Activated CD8-positive, alpha-beta memory T cell treated with anti-CD3 and anti-CD28 coated beads for 4 hours (primary cell): ENCODE data around the gene CADPS.

Experiments used
- DNase-seq, 2 donors: peaks; one replicate each; pipeline ENCODE4 v3.0.0-alpha.2; 2020; ENCODE audit warnings: low read depth in 2 of 2

CADPS gene

DNA sequence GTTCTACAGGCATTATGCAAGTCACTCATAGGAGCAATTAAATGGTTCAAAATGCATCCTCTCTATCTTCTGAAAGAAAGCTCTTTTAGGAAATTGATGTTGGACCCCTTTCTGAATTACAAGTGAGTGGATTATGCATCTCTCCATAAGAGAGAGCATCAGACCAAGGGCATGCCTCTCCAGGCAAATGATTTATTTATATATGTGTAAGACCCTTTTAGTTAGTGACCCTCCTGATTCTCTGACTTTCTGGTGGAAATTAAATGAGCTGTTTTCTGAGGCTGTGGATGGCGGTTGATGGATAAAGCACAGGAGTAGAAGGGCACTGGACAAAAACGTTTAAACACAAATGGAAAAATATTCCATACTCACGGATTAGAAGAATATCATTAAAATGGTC lies 62.6 kb downstream of the CADPS start:
- DNase-seq: no peak

DNA sequence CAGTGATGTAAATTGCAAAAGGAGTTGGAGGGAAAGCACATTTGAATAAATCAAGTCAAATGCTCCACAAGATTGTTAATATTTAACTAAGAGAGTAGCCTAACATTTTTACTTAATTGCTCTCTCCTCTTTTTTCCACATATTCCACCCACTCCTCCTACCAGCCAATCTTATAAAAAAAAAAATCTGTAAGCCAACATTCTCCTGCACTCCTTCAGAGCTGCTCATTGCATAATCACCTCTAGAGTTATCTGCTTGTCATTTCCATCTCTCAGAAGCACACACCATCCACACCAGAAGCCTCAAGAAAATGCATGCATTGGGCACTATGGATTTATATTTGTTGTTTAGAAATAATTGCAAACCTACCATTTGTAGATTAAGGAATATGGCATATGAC lies 64.1 kb downstream of the CADPS start:
- no peak for DNase-seq

DNA sequence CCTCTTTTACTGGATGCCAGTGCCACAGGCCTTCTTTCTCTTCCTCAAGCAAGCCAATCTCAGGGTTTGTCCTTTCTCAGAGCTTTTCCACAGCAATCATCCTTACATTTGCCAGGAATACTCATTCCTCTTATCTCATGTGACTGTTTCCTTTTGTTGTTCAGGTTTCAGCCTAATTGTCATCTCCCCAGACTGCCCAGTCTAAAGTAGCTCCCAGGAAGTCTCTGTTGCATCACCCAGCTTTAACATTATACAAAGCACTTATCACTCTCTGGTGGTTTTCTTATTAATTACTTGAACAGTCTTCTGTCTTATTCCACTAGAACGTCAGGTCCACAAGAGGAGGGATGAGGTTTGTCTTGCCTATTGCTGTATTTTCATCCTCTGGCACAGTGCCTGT lies 65.8 kb downstream of the CADPS start:
- DNase-seq: no peak

DNA sequence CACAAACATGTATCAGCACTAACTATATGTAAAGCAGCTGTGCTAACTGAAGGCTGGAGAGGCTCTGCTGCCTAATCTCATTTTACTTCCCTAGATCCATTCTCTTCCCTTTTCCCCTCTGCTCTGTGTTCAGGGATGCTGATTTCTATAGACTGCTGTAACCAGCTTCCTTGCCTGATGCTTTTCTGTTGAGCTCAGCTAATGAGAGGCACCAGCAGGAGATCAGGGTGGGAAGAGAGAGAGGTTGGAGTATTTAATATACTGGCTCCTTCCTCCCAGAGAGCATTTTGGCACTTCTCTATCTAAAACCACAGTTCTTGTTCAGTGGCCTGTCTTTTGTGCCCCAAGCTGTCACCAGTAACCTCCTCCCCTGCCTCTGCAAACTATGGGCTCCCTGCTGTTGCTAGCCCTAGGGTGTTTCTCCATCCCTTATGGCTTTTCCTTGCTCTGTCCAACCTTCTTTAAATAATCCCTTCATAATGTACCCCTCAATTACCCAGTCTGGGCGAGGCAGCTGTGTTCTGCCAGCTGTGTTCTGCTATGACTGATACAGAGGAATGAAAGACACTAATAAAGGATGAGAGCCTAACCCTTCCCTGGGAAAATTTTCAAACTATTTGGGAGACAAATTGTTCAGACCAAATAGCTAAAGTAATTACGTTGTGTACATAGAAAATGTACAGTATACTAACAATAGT lies 69.5 kb downstream of the CADPS start:
- DNase-seq: no peak

DNA sequence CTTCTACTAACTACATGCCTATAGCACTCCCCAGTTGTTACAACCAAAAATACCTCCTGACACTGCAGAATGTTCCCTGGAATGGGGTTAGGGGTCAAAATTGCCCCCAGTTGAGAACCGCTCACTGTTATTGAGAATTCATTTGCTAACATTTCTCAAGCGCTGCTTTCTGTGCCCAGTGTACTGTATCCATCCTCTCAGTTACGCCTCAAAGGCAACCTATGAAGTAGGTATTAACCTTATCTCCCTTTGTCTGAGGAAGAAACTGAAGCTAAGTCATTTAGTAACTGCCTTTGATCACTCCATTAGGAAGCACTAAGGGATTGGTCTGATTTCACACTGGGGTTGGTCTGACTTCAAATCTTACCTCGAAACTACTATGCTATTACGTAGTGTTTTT lies 70.1 kb downstream of the CADPS start:
- no peak for DNase-seq

DNA sequence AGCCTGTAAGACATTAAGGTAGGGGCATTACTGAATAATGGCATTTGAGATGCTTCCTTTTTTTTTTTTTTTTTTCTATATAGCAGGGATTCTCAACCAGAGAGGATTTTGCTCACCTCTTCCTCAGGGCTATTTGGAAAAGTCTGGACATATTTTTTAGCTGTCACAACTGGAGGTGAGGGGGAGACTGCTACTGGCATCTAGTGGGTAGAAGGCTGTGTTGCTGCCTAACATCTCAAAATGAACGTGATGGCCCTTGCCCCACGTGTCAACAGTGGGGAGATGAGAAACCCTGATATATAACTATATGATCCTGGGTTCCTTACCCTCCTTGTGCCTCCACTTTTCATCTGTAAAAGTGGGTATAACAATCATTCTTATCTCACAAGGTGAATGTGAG lies 71.9 kb downstream of the CADPS start:
- DNase-seq: no peak

DNA sequence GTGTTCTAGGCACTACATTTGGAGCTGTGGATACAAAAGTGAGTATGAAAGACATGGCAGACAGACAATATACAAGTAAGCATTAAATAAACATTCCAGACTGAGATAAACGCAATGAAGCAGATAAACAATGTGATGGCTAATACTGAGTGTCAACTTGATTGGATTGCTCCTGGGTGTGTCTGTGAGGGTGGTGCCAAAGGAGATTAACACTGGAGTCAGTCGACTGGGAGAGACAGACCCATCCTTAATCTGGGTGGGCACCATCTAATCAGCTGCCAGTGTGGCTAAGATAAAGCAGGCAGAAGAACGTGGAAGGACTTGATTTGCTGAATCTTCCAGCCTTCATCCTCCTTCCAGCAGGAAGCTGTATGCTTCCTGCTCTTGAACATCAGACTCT lies 77.2 kb downstream of the CADPS start:
- DNase-seq: no peak

DNA sequence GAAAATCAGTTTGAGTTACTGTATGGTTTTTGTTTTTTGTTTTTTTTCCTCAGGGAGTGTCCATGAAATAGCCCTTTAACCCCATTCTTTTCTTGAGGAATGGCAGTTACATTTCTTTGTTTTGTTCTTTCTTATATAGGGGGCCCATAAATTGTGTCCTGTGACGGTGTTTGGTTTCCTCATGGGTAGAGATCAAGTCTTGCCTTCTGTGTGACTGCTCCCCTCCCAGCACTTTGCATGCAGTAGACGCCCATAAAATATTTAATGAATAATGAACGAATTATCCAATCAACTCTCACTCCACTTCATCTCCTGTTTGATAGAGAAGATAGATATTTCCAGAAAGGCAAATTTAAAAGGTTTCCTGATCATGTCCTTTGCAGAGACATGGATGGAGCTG lies 78.1 kb downstream of the CADPS start:
- DNase-seq: no peak

DNA sequence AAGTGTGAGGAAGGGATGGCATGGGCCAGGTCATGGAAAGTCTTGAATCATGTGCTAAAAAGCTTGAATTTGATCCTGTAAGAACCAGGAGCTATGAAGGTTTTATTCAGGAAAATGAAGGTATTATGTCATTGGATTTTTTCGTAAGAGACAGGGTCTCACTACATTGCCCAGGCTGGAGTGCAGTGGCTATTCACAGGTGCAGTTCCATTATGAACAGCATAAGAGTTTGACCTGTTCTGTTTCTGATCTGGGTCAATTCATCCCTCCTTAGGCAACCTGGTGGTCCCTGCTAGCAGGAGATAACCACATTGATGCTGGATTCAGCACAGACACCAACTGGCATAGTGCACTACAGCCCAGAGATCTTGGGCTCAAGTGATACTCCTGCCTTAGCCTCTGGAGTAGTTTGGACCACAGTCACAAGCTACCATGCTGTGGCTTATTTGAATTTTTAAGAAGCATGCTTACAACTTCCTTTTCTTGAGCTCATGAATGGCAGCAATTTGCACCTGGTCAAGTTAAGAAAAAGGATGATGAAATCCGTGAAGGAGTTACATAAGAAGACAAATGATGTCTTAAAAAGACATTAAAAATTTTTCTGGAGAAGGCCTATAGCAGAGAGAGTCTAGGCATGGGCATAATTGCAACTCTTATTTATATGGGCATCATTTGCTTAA lies 79.1 kb downstream of the CADPS start:
- DNase-seq: no peak

DNA sequence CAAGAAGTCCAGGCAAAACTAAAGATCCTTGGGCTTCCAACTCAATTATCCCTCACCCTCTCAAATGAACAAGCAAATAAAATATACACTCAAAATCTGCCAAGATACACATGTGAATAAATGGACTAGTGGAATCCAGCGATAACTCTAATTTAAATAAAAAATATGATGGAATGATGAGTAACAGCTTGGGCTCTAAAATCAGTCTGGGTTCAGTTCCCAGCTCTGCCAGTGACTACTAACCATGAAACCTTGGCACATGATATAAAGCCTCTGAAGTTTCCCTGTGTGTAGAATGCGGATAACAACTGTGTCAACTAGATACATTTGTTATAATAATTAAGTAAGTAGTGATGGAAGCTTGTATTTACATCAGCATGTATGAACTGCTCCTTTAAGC lies 81.3 kb downstream of the CADPS start:
- DNase-seq: no peak

DNA sequence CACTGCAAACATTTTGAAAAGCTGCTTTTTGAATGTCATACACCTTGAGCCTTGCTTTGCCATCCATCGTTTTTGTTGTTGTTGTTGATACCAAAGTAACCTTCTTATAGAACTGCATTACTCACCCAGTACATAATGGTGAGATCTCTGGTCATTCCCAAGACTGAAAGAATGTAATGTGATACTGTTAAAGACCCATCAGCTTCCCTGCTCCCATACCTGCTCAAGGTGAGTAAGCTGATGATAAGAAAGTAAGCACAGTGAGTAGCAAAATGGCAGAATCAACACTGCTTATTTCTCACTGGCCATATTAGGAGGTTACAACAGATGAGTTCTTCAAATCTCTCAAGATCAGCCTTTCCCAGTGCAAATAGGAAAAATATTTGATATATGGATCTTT lies 89.8 kb downstream of the CADPS start:
- DNase-seq: no peak

DNA sequence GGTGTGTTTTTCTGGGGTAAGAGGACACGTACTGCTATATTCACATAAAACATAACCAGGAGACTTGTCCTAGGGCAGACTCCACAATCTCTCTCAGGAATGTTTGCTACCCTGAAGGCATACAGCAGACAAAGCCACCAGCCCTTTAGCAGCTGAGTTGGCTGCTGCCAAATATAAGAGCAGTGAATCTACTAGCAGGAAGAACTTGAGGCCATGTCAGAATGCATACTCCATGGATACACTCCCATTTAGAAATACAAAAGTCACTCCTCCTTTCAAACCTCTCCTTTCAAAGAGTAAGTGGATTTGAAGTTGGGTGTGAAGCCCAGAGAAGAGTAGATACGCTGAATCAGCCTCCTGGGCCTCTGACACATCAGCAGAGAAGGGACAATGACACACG lies 94.1 kb downstream of the CADPS start:
- DNase-seq: no peak

DNA sequence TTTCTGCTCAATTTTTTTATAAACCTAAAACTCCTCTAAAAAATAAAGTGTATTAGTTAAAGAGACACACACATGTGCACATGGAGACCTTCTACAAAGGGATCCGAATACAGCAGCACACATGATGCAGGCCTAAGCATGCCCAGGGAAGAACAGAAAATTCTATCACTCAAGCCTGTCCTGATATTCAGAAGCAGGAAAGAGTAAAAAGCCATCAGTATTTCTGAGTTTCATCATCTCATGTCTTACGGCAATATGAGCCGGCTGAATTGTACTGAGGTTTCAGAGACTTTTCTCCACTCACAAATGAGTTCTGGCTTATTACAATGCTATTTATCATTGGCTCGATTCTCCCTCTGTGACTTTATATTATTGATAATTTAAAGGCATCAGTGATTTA lies 97.5 kb downstream of the CADPS start:
- no peak for DNase-seq

DNA sequence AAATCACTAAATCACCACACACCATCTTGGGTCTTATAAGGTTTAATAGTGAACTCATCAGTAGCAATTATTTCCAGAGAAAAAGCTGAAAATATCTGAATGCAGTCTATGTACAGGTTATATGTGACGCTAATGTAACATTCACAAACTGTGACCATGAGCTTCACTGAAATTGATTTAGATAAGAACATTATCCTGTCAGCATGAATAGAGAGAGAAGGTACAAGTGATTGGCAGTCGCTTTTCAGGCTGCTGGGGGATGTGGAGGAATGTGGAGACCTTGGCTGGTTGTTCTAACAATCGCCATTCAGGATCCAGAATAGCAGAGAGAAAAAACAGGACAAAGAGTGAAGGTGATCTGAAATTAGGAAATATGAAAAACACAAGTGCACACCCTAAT lies 98.1 kb downstream of the CADPS start:
- no peak for DNase-seq

DNA sequence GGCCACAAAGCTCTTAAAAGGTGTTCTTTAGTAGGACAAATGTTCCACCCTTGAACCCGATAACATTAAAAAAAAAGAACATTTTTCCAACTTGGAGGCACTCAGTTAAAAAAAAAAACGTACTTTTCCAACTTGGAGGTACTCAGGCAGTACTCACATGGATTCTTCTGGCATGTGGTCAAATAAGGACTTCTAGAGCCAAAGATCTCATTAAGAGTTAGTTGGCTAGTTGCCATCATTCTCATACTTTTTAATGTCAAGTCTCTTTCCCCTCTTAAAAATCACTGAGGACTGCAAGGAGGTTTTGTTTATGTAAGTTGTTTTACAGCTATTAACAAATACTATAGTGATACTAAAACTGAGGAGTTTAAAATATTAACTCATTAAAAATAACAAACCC lies 101.0 kb downstream of the CADPS start:
- no peak for DNase-seq

DNA sequence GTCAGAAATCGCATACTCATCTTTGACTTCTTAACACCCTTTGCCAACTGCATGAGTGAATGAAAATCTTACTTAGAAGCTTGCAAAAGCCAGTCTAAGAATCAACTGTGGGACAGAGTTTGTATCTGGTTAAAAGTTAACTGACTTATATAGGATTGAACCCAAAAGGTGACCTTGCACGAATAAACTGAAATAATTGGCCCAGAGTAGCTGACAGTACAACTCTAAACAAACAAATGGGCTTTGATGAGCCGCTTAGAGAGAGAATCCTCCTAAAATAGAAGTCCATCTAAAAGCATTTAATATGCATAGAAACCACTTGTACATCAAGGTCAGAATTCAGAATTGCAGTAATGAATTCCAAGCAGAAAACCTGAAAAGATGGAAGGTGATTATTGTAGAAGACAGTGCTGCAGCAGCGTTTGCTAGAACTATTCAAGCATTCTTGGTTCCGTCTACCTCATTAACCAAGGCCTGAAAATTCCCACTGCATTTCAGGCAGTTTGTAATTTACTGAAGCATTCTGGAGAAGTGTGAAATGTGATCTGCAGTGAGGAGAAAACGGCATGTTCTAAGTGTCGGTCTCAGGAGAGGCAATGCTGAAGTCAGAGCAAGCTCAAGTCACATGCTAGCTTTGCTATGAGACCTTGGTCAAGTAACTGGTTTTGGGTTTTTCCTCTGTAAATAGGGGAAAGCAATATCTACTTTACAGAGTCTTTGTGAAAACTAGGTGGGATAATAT lies 103.7 kb downstream of the CADPS start:
- DNase-seq: no peak

DNA sequence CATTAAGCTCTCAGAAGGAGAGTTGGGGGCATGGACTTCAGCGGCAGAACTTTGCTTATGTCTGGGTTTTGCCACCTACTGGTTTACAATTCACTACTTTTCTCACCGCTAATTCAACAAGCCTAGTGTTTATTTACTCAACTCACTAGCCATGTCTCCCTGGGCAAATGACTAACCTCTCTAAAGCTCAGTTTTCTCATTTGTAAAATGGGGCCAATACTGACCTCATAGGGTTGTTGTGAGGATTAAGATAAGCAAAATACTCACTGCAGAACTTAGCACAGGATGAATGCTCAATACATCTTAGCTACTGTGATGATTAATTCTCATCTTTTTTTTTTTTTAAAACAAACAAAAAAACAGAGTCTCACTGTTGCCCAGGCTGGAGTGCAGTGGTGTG lies 106.3 kb downstream of the CADPS start:
- no peak for DNase-seq

DNA sequence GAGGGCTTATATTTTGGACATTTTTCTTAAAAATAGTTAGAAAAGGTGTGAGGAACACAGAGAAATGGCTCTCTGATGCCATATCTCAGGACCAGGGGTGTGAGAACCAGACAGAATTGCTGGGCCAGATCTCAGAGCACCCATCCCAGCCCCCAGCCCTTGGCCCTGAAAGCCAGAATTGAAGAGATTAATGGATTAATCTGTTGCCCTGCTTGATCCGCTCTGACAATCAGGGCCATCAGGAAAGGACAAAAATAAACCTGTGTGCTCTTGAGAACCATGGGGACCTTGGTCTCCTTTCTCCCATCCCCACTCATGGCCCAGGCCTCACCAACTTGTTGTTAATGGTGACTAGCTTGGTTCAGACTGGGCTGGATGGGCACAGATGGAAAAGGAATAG lies 113.5 kb downstream of the CADPS start:
- DNase-seq: no peak

DNA sequence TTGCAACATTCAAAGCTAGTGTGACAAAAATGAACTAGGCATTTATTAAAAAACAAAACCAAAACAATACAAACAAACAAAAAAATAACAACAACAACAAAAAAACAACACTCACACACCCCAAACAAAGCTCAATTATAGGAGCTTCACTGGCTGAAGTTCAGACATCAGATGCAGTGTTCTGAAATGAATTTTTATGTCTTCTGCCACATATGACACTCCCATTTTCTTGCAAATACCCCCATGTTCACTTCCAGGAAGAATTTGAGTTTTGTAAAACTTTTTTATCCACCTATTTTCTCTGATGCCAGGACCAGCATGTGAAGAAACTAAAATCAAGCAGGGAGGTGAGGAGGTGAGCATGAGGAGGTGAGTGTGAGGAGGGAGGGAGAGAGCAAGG lies 113.9 kb downstream of the CADPS start:
- DNase-seq: no peak

DNA sequence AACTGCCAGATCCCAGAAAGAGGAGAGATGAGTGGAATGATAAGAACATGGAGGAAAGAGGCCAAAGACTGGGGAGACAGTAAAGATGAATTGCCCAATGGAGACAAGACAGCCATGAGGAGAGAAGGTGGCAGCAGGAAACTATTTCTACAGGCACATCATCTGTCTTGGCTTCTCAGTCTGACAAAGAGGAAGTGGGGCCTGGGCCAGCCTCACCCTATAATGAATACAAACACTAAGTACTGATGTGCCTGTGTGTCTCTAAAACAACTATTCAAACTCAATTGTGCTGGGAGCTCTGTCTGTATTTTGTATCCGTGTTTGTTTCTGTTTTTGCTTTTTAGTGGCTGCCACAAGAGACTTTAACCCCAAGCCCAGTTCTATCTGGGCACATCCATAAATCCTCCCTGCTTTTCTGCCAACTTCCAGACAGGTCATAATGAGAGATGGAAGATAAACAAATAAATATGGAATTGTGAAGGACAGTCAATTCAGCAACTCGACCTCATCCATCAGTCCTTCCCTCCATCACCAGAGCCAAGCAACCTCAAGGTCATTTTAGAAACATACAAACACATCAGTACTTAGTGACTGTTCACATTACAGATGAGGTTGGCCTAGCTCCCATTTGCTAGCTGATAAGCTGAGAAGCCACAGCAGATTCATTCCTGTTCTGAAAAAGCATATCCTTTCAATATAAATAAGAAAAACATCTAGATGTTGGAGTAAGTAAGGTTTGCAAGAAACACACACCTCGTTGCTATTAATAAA lies 116.7 kb downstream of the CADPS start:
- DNase-seq: no peak

DNA sequence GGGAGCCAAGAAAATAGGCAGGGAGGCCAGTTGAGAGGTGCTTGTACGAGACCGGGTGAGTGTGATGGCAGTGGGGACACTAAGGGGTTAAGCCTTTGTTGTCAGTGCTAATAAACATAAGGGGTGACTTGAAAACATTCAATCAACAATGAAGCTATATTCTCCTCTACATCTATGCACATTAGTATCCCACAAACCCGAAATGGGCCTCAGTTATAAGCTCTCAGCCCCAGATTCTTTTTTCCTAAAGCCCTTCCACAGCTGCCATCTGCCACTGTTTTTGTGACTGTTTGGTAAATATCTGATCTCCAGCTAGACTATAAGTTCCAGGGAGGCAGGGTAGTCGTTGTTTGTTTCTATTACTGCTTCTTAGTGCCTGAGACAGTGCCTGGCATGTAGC lies 118.2 kb downstream of the CADPS start:
- no peak for DNase-seq

DNA sequence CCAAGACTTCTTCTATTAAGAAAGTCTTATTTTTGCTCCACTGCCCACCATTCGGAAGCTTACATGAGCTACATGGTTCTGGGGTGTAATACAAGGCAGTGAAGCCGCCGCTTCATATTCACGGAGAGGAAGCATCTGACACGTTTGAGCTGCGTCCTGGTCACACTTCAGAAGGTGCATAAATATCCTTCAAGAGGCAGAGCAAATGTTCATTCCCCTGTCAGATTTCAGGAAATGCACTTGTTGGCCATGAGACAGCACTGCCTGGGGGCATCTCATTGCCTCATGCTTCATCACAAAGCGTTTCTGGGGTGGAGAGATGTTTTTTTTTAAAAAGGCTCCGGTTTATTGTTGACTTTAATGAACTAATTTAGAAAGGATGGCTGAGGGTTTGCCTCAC lies 119.9 kb downstream of the CADPS start:
- DNase-seq: no peak
